H1 (cell line): ENCODE data around the gene PDGFB. TPM values are rescaled to one million over a fixed set of nuclear protein-coding genes. Genes with fewer than 3 reads are reported as not detected.

ENCODE experiments used
- CTCF ChIA-PET: fragments of 300-600 bp; sonication (Branson Sonifier 250); formaldehyde crosslinking; loops from one replicate; lab custom pipeline; 2021; ENCODE audit not compliant: partially characterized antibody; lab: Charles Lee
- POLR2A ChIA-PET: fragments of 300-600 bp; sonication (Branson Sonifier 250); formaldehyde crosslinking; loops from one replicate; lab custom pipeline; 2021; ENCODE audit warnings: inconsistent platforms; ENCODE audit not compliant: partially characterized antibody; lab: Charles Lee
- DNase-seq, 2 experiments: peaks; one replicate each; pipeline versions ENCODE4 v3.0.0 to v3.0.0-alpha.2; 2010 to 2022; ENCODE audit warnings: low spot score in 2 of 2, low read depth in 1 of 2, mixed read lengths in 1 of 2
- FAIRE-seq: peaks from 2 replicates; lab custom pipeline; 2011; peaks lifted over from hg19 to GRCh38; lab: Jason Lieb, UNC
- H2AFZ ChIP-seq: 2 replicates; pipeline ENCODE4 v1.8.1; 2012; ENCODE audit warnings: low read length, inconsistent platforms
- H2AK5ac ChIP-seq: 2 replicates; pipeline ENCODE4 v1.6.1; 2013; ENCODE audit warnings: low read depth, low read length
- H2BK120ac ChIP-seq: replicated peaks from 2 replicates; pipeline ENCODE3; 2013; ENCODE audit warnings: low read depth, low read length, inconsistent platforms
- H2BK12ac ChIP-seq: 2 replicates; pipeline ENCODE4 v1.6.1; 2013; ENCODE audit warnings: low read depth, low read length
- H2BK15ac ChIP-seq: 2 replicates; pipeline ENCODE4 v1.6.1; 2013; ENCODE audit warnings: low read length
- H2BK20ac ChIP-seq: 2 replicates; pipeline ENCODE4 v1.6.1; 2013; ENCODE audit warnings: low read length
- H2BK5ac ChIP-seq: 2 replicates; pipeline ENCODE4 v1.6.1; 2013; ENCODE audit warnings: low read depth, low read length
- H3K14ac ChIP-seq: 2 replicates; pipeline ENCODE4 v1.6.1; 2013; ENCODE audit warnings: inconsistent platforms; ENCODE audit not compliant: insufficient read length
- H3K18ac ChIP-seq: 2 replicates; pipeline ENCODE4 v1.6.1; 2013; ENCODE audit warnings: low read length; ENCODE audit errors: extremely low read depth
- H3K23ac ChIP-seq: 2 replicates; pipeline ENCODE4 v1.6.1; 2013; ENCODE audit warnings: inconsistent platforms; ENCODE audit not compliant: insufficient read length
- H3K23me2 ChIP-seq: 2 replicates; pipeline ENCODE4 v1.6.1; 2013; ENCODE audit warnings: low read depth, low read length
- H3K27ac ChIP-seq: 2 replicates; pipeline ENCODE4 v1.6.1; 2011; ENCODE audit warnings: low read depth, low read length, inconsistent platforms
- H3K27me3 ChIP-seq, 4 experiments: replicated peaks in 1 of 4; 1 replicate in 1 of 4; 2 replicates in 3 of 4; pipeline versions ENCODE4 v1.6.1 to v1.8.1; 2011 to 2013; ENCODE audit warnings: low read length in 3 of 4, mild to moderate bottlenecking in 3 of 4, inconsistent platforms in 2 of 4, mixed read lengths in 2 of 4, moderate library complexity in 1 of 4; ENCODE audit not compliant: control insufficient read depth in 3 of 4, insufficient read depth in 3 of 4; ENCODE audit errors: extremely low read depth in 1 of 4
- H3K36me3 ChIP-seq, 4 experiments: 2 replicates each; pipeline versions ENCODE4 v1.6.1 to v1.8.1; 2011 to 2013; ENCODE audit warnings: mild to moderate bottlenecking in 4 of 4, low read length in 3 of 4, moderate library complexity in 2 of 4, control low read depth in 1 of 4, inconsistent platforms in 1 of 4; ENCODE audit not compliant: insufficient read depth in 4 of 4, control insufficient read depth in 2 of 4
- H3K4ac ChIP-seq: replicated peaks from 2 replicates; pipeline ENCODE3; 2013; ENCODE audit warnings: low read length, low read depth, mixed read lengths, inconsistent platforms; ENCODE audit not compliant: insufficient read length
- H3K4me1 ChIP-seq, 4 experiments: replicated peaks in 1 of 4; 1 replicate in 1 of 4; 2 replicates in 3 of 4; pipeline versions ENCODE4 v1.6.1 to v1.8.1; 2011 to 2013; ENCODE audit warnings: low read length in 3 of 4, inconsistent platforms in 2 of 4, mixed read lengths in 1 of 4; ENCODE audit not compliant: insufficient read depth in 4 of 4, control insufficient read depth in 3 of 4
- H3K4me2 ChIP-seq, 2 experiments: 2 replicates each; pipeline versions ENCODE4 v1.6.1 to v1.8.1; 2011 to 2013; ENCODE audit warnings: low read depth in 2 of 2, low read length in 2 of 2, control low read depth in 1 of 2, inconsistent platforms in 1 of 2, mild to moderate bottlenecking in 1 of 2; ENCODE audit not compliant: insufficient read depth in 1 of 2
- H3K4me3 ChIP-seq, 4 experiments: fragments of 200-600, 300-600 bp in 1 of 4; sonication (generic), shearing (Covaris generic), sonication (Bioruptor Twin) in 1 of 4; 2 replicates each; pipeline versions ENCODE4 v1.5.1 to v1.8.1; 2011 to 2016; ENCODE audit warnings: low read length in 4 of 4, low read depth in 3 of 4, control low read depth in 2 of 4, inconsistent platforms in 2 of 4, mild to moderate bottlenecking in 2 of 4, mixed read lengths in 1 of 4, moderate library complexity in 1 of 4; ENCODE audit not compliant: insufficient read depth in 2 of 4; ENCODE audit errors: extremely low read depth in 1 of 4
- H3K56ac ChIP-seq: replicated peaks from 2 replicates; pipeline ENCODE3; 2013; ENCODE audit warnings: low read depth, mild to moderate bottlenecking, mixed read lengths, low read length, inconsistent platforms; ENCODE audit not compliant: insufficient read length
- H3K79me1 ChIP-seq: 2 replicates; pipeline ENCODE4 v1.6.1; 2013; ENCODE audit warnings: low read depth, low read length, control low read depth
- H3K79me2 ChIP-seq, 2 experiments: 2 replicates each; pipeline versions ENCODE4 v1.6.1 to v1.8.1; 2012 to 2013; ENCODE audit warnings: low read length in 2 of 2, mild to moderate bottlenecking in 2 of 2, inconsistent platforms in 1 of 2; ENCODE audit not compliant: insufficient read depth in 2 of 2, control insufficient read depth in 1 of 2
- H3K9ac ChIP-seq, 4 experiments: replicated peaks in 1 of 4; 1 replicate in 1 of 4; 2 replicates in 3 of 4; pipeline versions ENCODE4 v1.6.1 to v1.8.1; 2011 to 2013; ENCODE audit warnings: low read depth in 3 of 4, low read length in 3 of 4, control low read depth in 2 of 4, mild to moderate bottlenecking in 2 of 4, moderate library complexity in 2 of 4, inconsistent platforms in 1 of 4; ENCODE audit errors: extremely low read depth in 1 of 4
- H3K9me3 ChIP-seq, 2 experiments: 2 replicates each; pipeline versions ENCODE4 v1.6.1 to v1.8.1; 2012 to 2013; ENCODE audit warnings: mild to moderate bottlenecking in 2 of 2, moderate library complexity in 2 of 2, control low read depth in 1 of 2, inconsistent platforms in 1 of 2, low read depth in 1 of 2, low read length in 1 of 2, mixed read lengths in 1 of 2; ENCODE audit not compliant: insufficient read depth in 2 of 2
- H4K20me1 ChIP-seq, 2 experiments: replicated peaks in 1 of 2; 2 replicates each; pipeline versions ENCODE3 to v1.8.1; 2011 to 2013; ENCODE audit warnings: inconsistent platforms in 2 of 2, low read length in 2 of 2, mild to moderate bottlenecking in 1 of 2; ENCODE audit not compliant: insufficient read depth in 2 of 2, control insufficient read depth in 1 of 2
- H4K5ac ChIP-seq: 2 replicates; pipeline ENCODE4 v1.6.1; 2013; ENCODE audit warnings: low read length, low read depth, mixed read lengths, inconsistent platforms; ENCODE audit not compliant: insufficient read length
- H4K8ac ChIP-seq: 2 replicates; pipeline ENCODE4 v1.8.0; 2013; ENCODE audit warnings: mild to moderate bottlenecking, moderate library complexity, low read length, inconsistent platforms; ENCODE audit not compliant: insufficient read depth; ENCODE audit errors: extremely low read depth
- H4K91ac ChIP-seq: replicated peaks from 2 replicates; pipeline ENCODE3; 2013; ENCODE audit warnings: low read length, mixed read lengths, inconsistent platforms; ENCODE audit not compliant: insufficient read length
- CBX5 ChIP-seq: fragments of 300-800, 300-1000 bp; sonication (generic); IDR thresholded peaks from 2 replicates; pipeline ENCODE4 v1.7.1; 2016; ENCODE audit warnings: antibody characterized with exemption, low read length, low read depth
- CHD2 ChIP-seq: IDR thresholded peaks from 2 replicates; pipeline ENCODE4 v1.6.1; 2012; ENCODE audit warnings: low read length, improper control_type of control experiment
- CREB1 ChIP-seq: IDR thresholded peaks from 2 replicates; pipeline ENCODE4 v1.6.1; 2012; ENCODE audit warnings: inconsistent platforms
- HDAC6 ChIP-seq: IDR thresholded peaks from one replicate; pipeline ENCODE4 v1.7.1; 2012; ENCODE audit warnings: low read depth, mild to moderate bottlenecking, inconsistent platforms, low read length, moderate library complexity
- POLR2A ChIP-seq, 2 experiments: IDR thresholded peaks; 1 replicate in 1 of 2; 2 replicates in 1 of 2; pipeline ENCODE4 v1.6.1; 2011; ENCODE audit warnings: low read depth in 2 of 2, low read length in 2 of 2, mild to moderate bottlenecking in 2 of 2; ENCODE audit errors: control extremely low read depth in 1 of 2
- RAD21 ChIP-seq, 2 experiments: IDR thresholded peaks in 1 of 2; conservative IDR thresholded peaks in 1 of 2; 2 replicates each; pipeline ENCODE4 v1.6.1; 2011; ENCODE audit warnings: low read depth in 2 of 2, low read length in 2 of 2, improper control_type of control experiment in 1 of 2, inconsistent platforms in 1 of 2, mild to moderate bottlenecking in 1 of 2, moderate library complexity in 1 of 2
- SIN3A ChIP-seq, 2 experiments: IDR thresholded peaks in 1 of 2; conservative IDR thresholded peaks in 1 of 2; 2 replicates each; pipeline ENCODE4 v1.6.1; 2011 to 2012; ENCODE audit warnings: low read length in 2 of 2, improper control_type of control experiment in 1 of 2, low read depth in 1 of 2, mild to moderate bottlenecking in 1 of 2
- WGBS, 2 experiments: shearing (Covaris generic) in 1 of 2; methylation state at CpG; one replicate each; pipeline versions ENCODE4 v1.1.6 to v1.1.7; 2013 to 2015; ENCODE audit warnings: low lambda C conversion rate in 2 of 2, mixed read lengths in 2 of 2, inconsistent platforms in 1 of 2, low coverage in 1 of 2, missing lambda C conversion rate in 1 of 2; ENCODE audit not compliant: insufficient replicate concordance in 2 of 2, insufficient coverage in 1 of 2, insufficient read length in 1 of 2; ENCODE audit errors: extremely low coverage in 1 of 2, missing lambda C conversion rate in 1 of 2; 5-methylcytosine and 5-hydroxymethylcytosine counted together
- polyA plus RNA-seq, 7 experiments: library from polyadenylated mRNA; depleted of rRNA in 3 of 7; stranded (reverse) in 5 of 7; unstranded in 2 of 7; fragments of >200 nt in 5 of 7; fragments of 200-250 nt in 2 of 7; gene quantifications; 1 replicate in 5 of 7; 2 replicates in 1 of 7; 4 replicates in 1 of 7; pipeline versions ENCODE4 v1.2.1 to v1.2.3, GENCODE V29; 2011 to 2013; ENCODE audit warnings: missing spikeins in 2 of 7, mixed read lengths in 2 of 7
- total RNA-seq: library from RNA; stranded (reverse); fragmentation: NEBNext Ultra II Directional; extraction: Animal tissue kit (Norgen Biotek cat#: 25700); gene quantifications from 2 replicates; pipeline ENCODE4 v1.2.1, GENCODE V29; 2021
- TF ChIP-seq, protein P1 (sequence below), 3 experiments: IDR thresholded peaks; 1 replicate in 2 of 3; 2 replicates in 1 of 3; pipeline versions ENCODE4 v1.5.1 to v1.6.1; 2011; ENCODE audit warnings: low read length in 3 of 3, mild to moderate bottlenecking in 3 of 3, inconsistent platforms in 2 of 3, low read depth in 1 of 3, moderate library complexity in 1 of 3; ENCODE audit not compliant: insufficient read depth in 1 of 3; ENCODE audit errors: control extremely low read depth in 1 of 3

The PDGFB gene
- total and polyA plus RNA-seq, 2 of the 8 experiments (the other 6 are each of a cell fraction or from before 2014, with no cell fraction given) = 3.9 to 8.5 TPM

DNA sequence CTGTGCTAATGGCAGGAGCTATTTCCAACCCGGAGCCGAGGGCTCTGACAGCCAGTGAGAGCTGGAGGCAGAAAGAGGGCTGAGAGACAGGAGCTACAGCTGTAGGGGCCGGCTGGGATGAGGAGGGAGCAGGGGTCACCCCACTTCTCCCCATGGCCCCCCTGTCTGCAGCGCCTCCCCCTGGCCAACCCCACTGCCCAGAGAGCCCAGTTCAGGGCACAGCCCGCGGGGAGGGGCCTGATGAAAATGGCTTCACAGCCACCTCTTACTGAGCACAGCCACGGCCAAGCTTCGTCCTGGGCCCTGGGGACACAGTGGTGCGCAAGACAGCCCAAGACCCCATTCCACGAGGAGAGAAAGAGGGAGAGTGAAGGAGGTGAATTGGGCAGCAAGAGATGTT is 46.7 kb upstream of the PDGFB start:
- H3K79me1 ChIP-seq = no peaks in the 10 kb centered on the region
- H3K4me1 ChIP-seq = peaks cover 0 to 9% (median 7%) of the 10 kb centered on the region in 4 experiments; a peak in 6 of 7 replicates
- H3K4me3 ChIP-seq = no peak overlapping the region
- ChIA-PET CTCF (interaction anchor here (0.7 to 4.3 kb wide), 20 partner anchors 8 to 357 kb away, joined by 3 to 19 read pairs (median 4); no protein-coding TSS in a partner anchor), POLR2A (interaction anchor here (1.2 to 37.3 kb wide), 4 partner anchors 8 to 51 kb away, joined by 4 to 692 read pairs (median 7); partner anchors contain the start of gene RPL3)
- peak overlapping the region; percentile 75; the same call in 1 of the 2 replicates for H3K18ac ChIP-seq
- no peak overlapping the region for H2AK5ac ChIP-seq
- H2BK15ac ChIP-seq = no peak overlapping the region
- H3K27me3 ChIP-seq = no peaks in the 10 kb centered on the region; a peak in 1 of 7 replicates
- no peaks in the 10 kb centered on the region for H3K79me2 ChIP-seq
- H2BK5ac ChIP-seq = no peak overlapping the region
- no peak overlapping the region for H4K5ac ChIP-seq
- no peaks in the 10 kb centered on the region for H3K9me3 ChIP-seq
- 0 out of 2 replicates have a peak overlapping the region, but pooled peaks have one; percentile 84 for H2BK12ac ChIP-seq
- no peak overlapping the region for H4K91ac ChIP-seq
- 0 out of 2 replicates have a peak, but pooled peaks cover 2% of the 10 kb centered on the region for H3K23me2 ChIP-seq
- H4K20me1 ChIP-seq = peaks cover 0 to 1% of the 10 kb centered on the region in 2 experiments
- FAIRE-seq = no peak
- H3K9ac ChIP-seq = no peak overlapping the region
- no peak overlapping the region for H2AFZ ChIP-seq
- WGBS, 2 experiments = 91% methylated on average over 10 of the region's 10 CpGs; no CpG with 5 or more reads in 1 of the 2 experiments
- H3K14ac ChIP-seq = no peak overlapping the region
- no peak overlapping the region for H3K23ac ChIP-seq
- H2BK20ac ChIP-seq = 0 out of 2 replicates have a peak overlapping the region, but pooled peaks have one; percentile 61
- no peak overlapping the region for H3K4me2 ChIP-seq
- no peak for TF ChIP-seq CREB1
- TF ChIP-seq HDAC6 = no peak
- TF ChIP-seq, protein P1, sequence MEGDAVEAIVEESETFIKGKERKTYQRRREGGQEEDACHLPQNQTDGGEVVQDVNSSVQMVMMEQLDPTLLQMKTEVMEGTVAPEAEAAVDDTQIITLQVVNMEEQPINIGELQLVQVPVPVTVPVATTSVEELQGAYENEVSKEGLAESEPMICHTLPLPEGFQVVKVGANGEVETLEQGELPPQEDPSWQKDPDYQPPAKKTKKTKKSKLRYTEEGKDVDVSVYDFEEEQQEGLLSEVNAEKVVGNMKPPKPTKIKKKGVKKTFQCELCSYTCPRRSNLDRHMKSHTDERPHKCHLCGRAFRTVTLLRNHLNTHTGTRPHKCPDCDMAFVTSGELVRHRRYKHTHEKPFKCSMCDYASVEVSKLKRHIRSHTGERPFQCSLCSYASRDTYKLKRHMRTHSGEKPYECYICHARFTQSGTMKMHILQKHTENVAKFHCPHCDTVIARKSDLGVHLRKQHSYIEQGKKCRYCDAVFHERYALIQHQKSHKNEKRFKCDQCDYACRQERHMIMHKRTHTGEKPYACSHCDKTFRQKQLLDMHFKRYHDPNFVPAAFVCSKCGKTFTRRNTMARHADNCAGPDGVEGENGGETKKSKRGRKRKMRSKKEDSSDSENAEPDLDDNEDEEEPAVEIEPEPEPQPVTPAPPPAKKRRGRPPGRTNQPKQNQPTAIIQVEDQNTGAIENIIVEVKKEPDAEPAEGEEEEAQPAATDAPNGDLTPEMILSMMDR (IDR thresholded peaks at IDR 0.05; ENCODE audit: control extremely low read depth in 1 of 3, insufficient read depth in 1 of 3, low read depth in 1 of 3, low read length in 3 of 3) = peak; percentile 23 to 37 (median 29); a peak in 3 of 4 replicates
- peak in 1 of 2 experiments; percentile 20; a peak in 1 of 4 replicates for TF ChIP-seq RAD21 (IDR thresholded peaks at IDR 0.05 in 1 of 2, conservative IDR thresholded peaks at IDR 0.05 in 1 of 2; ENCODE audit: low read depth in 2 of 2, low read length in 2 of 2)
- no peak for TF ChIP-seq CHD2
- TF ChIP-seq POLR2A (IDR thresholded peaks at IDR 0.05; ENCODE audit: control extremely low read depth in 1 of 2, low read depth in 2 of 2, low read length in 2 of 2) = no peak
- TF ChIP-seq SIN3A (conservative IDR thresholded peaks at IDR 0.05 in 1 of 2, IDR thresholded peaks at IDR 0.05 in 1 of 2; ENCODE audit: low read depth in 1 of 2, low read length in 2 of 2) = no peak
- TF ChIP-seq CBX5 = no peak
- TF ChIP-seq, all 59 proteins: peak for 2
- no peak for DNase-seq
- H4K8ac ChIP-seq = no peak overlapping the region; the same call in 1 of the 2 replicates
- no peaks in the 10 kb centered on the region for H3K36me3 ChIP-seq
- H3K56ac ChIP-seq = no peak overlapping the region
- H3K4ac ChIP-seq = no peak overlapping the region
- H3K27ac ChIP-seq = no peak overlapping the region
- H2BK120ac ChIP-seq = no peak overlapping the region
